Astrocyte (in vitro differentiated cells and primary cell): ENCODE results near the gene ATP2C1.

Experiments used
- EZH2 ChIP-seq: IDR thresholded peaks from 2 replicates; pipeline ENCODE4 v1.6.1; 2012; ENCODE audit warnings: mild to moderate bottlenecking, low read length, inconsistent platforms; ENCODE audit not compliant: insufficient read depth
- TF ChIP-seq, protein P1 (sequence below): IDR thresholded peaks from 2 replicates; pipeline ENCODE4 v1.5.1; 2011; ENCODE audit warnings: low read depth, mild to moderate bottlenecking, inconsistent platforms, low read length, moderate library complexity; ENCODE audit not compliant: insufficient read depth

DNA sequence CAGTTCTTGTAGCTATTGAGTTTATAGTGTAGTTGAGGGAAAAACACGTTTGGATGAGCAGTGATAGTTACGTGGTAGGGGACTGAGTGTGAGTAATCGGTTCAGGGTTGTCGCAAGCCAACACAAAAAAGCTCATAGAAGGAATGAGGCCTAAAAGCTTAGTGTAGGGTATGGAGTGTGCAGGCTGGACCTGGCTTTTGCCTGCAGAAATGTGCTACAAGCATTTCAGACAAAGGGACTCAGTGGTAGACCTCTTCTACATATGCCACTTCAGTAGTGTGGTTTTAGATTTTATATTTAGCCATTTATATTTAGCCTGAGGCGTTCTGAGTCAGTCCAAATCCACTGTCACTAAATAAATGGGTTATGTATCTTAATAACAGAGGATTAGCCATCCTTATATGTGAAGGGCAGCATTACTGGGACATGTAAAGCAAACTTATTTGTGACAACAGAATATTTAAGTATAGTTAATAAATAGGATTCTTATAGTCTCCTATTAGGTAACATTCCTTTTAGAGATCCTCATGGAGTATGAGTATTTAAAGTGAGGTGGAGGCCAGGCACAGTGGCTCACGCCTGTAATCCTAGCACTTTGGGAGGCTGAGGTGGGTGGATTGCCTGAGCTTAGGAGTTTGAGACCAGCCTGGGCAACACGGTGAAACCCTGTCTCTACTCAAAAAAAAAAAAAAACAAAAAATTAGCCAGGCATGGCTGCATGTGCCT is 21.8 kb downstream of the ATP2C1 start:
- TF ChIP-seq, protein P1, sequence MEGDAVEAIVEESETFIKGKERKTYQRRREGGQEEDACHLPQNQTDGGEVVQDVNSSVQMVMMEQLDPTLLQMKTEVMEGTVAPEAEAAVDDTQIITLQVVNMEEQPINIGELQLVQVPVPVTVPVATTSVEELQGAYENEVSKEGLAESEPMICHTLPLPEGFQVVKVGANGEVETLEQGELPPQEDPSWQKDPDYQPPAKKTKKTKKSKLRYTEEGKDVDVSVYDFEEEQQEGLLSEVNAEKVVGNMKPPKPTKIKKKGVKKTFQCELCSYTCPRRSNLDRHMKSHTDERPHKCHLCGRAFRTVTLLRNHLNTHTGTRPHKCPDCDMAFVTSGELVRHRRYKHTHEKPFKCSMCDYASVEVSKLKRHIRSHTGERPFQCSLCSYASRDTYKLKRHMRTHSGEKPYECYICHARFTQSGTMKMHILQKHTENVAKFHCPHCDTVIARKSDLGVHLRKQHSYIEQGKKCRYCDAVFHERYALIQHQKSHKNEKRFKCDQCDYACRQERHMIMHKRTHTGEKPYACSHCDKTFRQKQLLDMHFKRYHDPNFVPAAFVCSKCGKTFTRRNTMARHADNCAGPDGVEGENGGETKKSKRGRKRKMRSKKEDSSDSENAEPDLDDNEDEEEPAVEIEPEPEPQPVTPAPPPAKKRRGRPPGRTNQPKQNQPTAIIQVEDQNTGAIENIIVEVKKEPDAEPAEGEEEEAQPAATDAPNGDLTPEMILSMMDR: no peak
- TF ChIP-seq EZH2: no peak
